Aorta (tissue), 5 donors: Measurements from ENCODE around the gene PRXL2C. TPM values are rescaled to one million over a fixed set of nuclear protein-coding genes. Genes with fewer than 3 reads are reported as not detected.
"Not testable (repeated sequence)": the region's sequence is repeated elsewhere in the genome, so short reads cannot be mapped to it uniquely, and the experiment has no call there.

Source experiments
- ATAC-seq: fragments of 200-7000 bp; cut with Tn5 transposase; one replicate; pipeline ENCODE4 v1.9.1; 2022; ENCODE audit warnings: moderate library complexity; ENCODE audit not compliant: low FRiP score
- DNase-seq, 2 donors: peaks; one replicate each; pipeline ENCODE4 v3.0.0-alpha.2; 2020
- H3K27ac ChIP-seq, 2 donors: one replicate each; pipeline ENCODE4 v1.5.1; 2013; ENCODE audit warnings: low read length in 2 of 2, mild to moderate bottlenecking in 2 of 2, moderate library complexity in 2 of 2, control low read depth in 1 of 2, inconsistent platforms in 1 of 2, low read depth in 1 of 2
- H3K27me3 ChIP-seq, 2 donors: one replicate each; pipeline ENCODE4 v1.6.1; 2013; ENCODE audit warnings: control low read depth in 1 of 2, low read length in 1 of 2, mild to moderate bottlenecking in 1 of 2, moderate library complexity in 1 of 2; ENCODE audit not compliant: insufficient read depth in 2 of 2, control insufficient read depth in 1 of 2
- H3K36me3 ChIP-seq, 2 donors: one replicate each; pipeline ENCODE4 v1.6.1; 2013; ENCODE audit warnings: control low read depth in 1 of 2, low read length in 1 of 2, mild to moderate bottlenecking in 1 of 2; ENCODE audit not compliant: insufficient read depth in 2 of 2, control insufficient read depth in 1 of 2
- H3K4me1 ChIP-seq, 2 donors: one replicate each; pipeline ENCODE4 v1.6.1; 2013; ENCODE audit warnings: low read length in 2 of 2, control low read depth in 1 of 2, mild to moderate bottlenecking in 1 of 2, moderate library complexity in 1 of 2; ENCODE audit not compliant: insufficient read depth in 2 of 2, control insufficient read depth in 1 of 2
- H3K4me3 ChIP-seq, 2 donors: one replicate each; pipeline ENCODE4 v1.5.1; 2013; ENCODE audit warnings: low read length in 2 of 2, control low read depth in 1 of 2, mild to moderate bottlenecking in 1 of 2
- H3K9me3 ChIP-seq: one replicate; pipeline ENCODE4 v1.6.1; 2013; ENCODE audit warnings: mild to moderate bottlenecking, low read length; ENCODE audit not compliant: control insufficient read depth
- WGBS, 2 donors: extraction: QIAGEN DNeasy Blood & Tissue Kit; methylation state at CpG; one replicate each; pipeline ENCODE4 v1.1.7; 2013; 5-methylcytosine and 5-hydroxymethylcytosine counted together
- intact Hi-C, 2 donors: fragments of 100-400 bp; cut with DNase I; formaldehyde crosslinking; loops; one replicate each; pipeline versions ENCODE4 v1.14.2 to v1.15.0; 2022
- polyA plus RNA-seq, 2 donors: library from polyadenylated mRNA; stranded (reverse); fragments of 200-250 nt; gene quantifications; one replicate each; pipeline ENCODE4 v1.2.3, GENCODE V29; 2013
- total RNA-seq, 2 donors: library from RNA; stranded (reverse); fragmentation: NEBNext Ultra II Directional; extraction: Animal tissue kit (Norgen Biotek cat#: 25700); gene quantifications; one replicate each; pipeline ENCODE4 v1.2.1, GENCODE V29; 2021
- donor health status: healthy with polysubstance abuse.
- donor health status: Bipolar disorder and iron deficiency.
- donor health status: DM: no; HTN: no; CAD: no.
- donor health status: DM: no; HTN: no; CAD: no.
- donor health status: DM: yes; HTN: yes; CAD: no.

PRXL2C gene
- total and polyA plus RNA-seq, 4 donors: 10.6 to 23.6 (median 18.6) TPM

GRCh38 chr9:96674906-96675538 lies 19.9 kb upstream of the PRXL2C start:
- no peaks in the 10 kb centered on the region for H3K36me3 ChIP-seq
- H3K4me1 ChIP-seq: no peaks in the 10 kb centered on the region
- no peak overlapping the region for H3K4me3 ChIP-seq
- no peaks in the 10 kb centered on the region for H3K27me3 ChIP-seq
- no peak overlapping the region for H3K27ac ChIP-seq
- intact Hi-C loops: no loop called here
- ATAC-seq (no peak), DNase-seq (no peak)
- no peaks in the 10 kb centered on the region for H3K9me3 ChIP-seq

- H3K4me3 ChIP-seq, H3K27ac ChIP-seq, H3K36me3 ChIP-seq, H3K9me3 ChIP-seq, H3K4me1 ChIP-seq, DNase-seq, H3K27me3 ChIP-seq, intact Hi-C loops, ATAC-seq: not testable (repeated sequence)
- 91 to 93% methylated on average over 4 of the region's 4 CpGs for WGBS, 2 donors
These were observed 18.7 kb upstream of the PRXL2C start for GRCh38 chr9:96673786-96674185.

DNA sequence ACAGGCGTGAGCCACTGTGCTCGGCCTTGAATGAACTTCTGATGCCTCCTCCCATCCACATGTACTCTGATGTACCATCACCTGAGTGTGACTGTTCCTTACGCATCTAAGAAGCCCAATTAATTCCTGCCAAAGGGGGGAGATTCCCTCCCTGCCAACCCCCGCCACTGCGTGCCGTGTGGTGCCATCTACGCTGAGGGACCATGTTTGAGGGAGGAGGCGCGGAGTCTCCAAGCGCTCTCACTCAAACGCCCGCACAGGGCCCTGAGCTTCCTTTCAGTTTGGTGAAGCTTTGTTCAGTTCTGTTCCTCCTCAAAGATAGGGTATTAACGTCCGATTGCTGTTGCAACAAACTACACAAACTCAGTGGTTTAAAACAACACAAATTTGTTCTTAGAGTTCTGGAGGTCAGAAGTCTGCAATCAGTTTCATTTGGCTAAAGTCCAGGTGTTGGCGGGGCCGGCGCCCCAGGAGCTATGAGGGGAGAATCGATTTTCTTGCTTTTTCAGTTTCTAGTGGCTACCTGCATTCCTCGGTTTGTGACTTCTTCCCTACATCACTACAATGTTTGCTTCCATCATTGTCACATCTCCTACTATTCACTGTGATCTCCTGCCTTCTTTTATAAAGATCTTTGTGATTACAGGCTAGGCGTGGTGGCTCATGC lies 13.9 kb upstream of the PRXL2C start:
- no peaks in the 10 kb centered on the region for H3K4me1 ChIP-seq
- intact Hi-C loops: loop anchor here (5.0 to 10.0 kb wide), 2 partner anchors 342 to 434 kb away; no protein-coding TSS in a partner anchor
- ATAC-seq: no peak

GRCh38 chr9:96667363-96667728 lies 12.2 kb upstream of the PRXL2C start:
- no peak overlapping the region for H3K4me3 ChIP-seq
- intact Hi-C loops: loop anchor here (5.0 to 10.0 kb wide), 2 partner anchors 340 to 433 kb away; no protein-coding TSS in a partner anchor
- H3K4me1 ChIP-seq: no peaks in the 10 kb centered on the region
- ATAC-seq (no peak), DNase-seq (no peak)
- no peak overlapping the region for H3K27ac ChIP-seq
- no peaks in the 10 kb centered on the region for H3K36me3 ChIP-seq
- no peaks in the 10 kb centered on the region for H3K9me3 ChIP-seq
- no peaks in the 10 kb centered on the region for H3K27me3 ChIP-seq
- WGBS, 2 donors: 90 to 97% methylated on average over 2 of the region's 2 CpGs

More for the DNA sequence above, 13.9 kb upstream of the PRXL2C start:
- Histone ChIP-seq H3K27me3 (no peaks in the 10 kb centered on the region), H3K27ac (no peak overlapping the region), H3K36me3 (no peaks in the 10 kb centered on the region), H3K9me3 (no peaks in the 10 kb centered on the region), H3K4me3 (no peak overlapping the region)
- WGBS, 2 donors: 90% methylated on average over 20 of the region's 20 CpGs
- no peak for DNase-seq

- DNase-seq, H3K9me3 ChIP-seq, H3K27ac ChIP-seq, H3K4me1 ChIP-seq, H3K27me3 ChIP-seq, H3K4me3 ChIP-seq, H3K36me3 ChIP-seq: not testable (repeated sequence)
- ATAC-seq: peak; percentile 68
- WGBS, 2 donors: 61 to 62% methylated on average over 15 of the region's 15 CpGs
- intact Hi-C loops: loop anchor here (5.0 to 10.0 kb wide), 2 partner anchors 340 to 432 kb away; no protein-coding TSS in a partner anchor
These were observed 11.7 kb upstream of the PRXL2C start for GRCh38 chr9:96666653-96667362.

GRCh38 chr9:96665789-96666188 lies 10.7 kb upstream of the PRXL2C start:
- DNase-seq (no peak), ATAC-seq (no peak)
- H3K36me3 ChIP-seq: no peaks in the 10 kb centered on the region
- intact Hi-C loops: loop anchor here (5.0 to 10.0 kb wide), 2 partner anchors 338 to 431 kb away; no protein-coding TSS in a partner anchor
- no peaks in the 10 kb centered on the region for H3K9me3 ChIP-seq
- no peaks in the 10 kb centered on the region for H3K4me1 ChIP-seq
- H3K4me3 ChIP-seq: no peak overlapping the region
- H3K27me3 ChIP-seq: no peaks in the 10 kb centered on the region
- 79 to 84% methylated on average over 6 of the region's 6 CpGs for WGBS, 2 donors
- H3K27ac ChIP-seq: no peak overlapping the region

GRCh38 chr9:96663506-96664120 lies 8.5 kb upstream of the PRXL2C start:
- H3K4me1 ChIP-seq: no peaks in the 10 kb centered on the region
- intact Hi-C loops: loop anchor here in 1 of 2 donors (10.0 kb wide), 1 partner anchor 429 kb away; no protein-coding TSS in a partner anchor
- no peak overlapping the region for H3K4me3 ChIP-seq
- no peak overlapping the region for H3K27ac ChIP-seq
- no peak for DNase-seq
- H3K27me3 ChIP-seq: no peaks in the 10 kb centered on the region
- WGBS, 2 donors: 89 to 92% methylated on average over 20 of the region's 20 CpGs
- H3K36me3 ChIP-seq: no peaks in the 10 kb centered on the region
- ATAC-seq: no peak
- H3K9me3 ChIP-seq: no peaks in the 10 kb centered on the region

- WGBS, 2 donors: 74% methylated on average over 4 of the region's 4 CpGs
- ATAC-seq: no peak
- Histone ChIP-seq H3K36me3 (no peaks in the 10 kb centered on the region), H3K27me3 (no peaks in the 10 kb centered on the region), H3K4me1 (no peaks in the 10 kb centered on the region), H3K4me3 (no peak overlapping the region), H3K27ac (no peak overlapping the region), H3K9me3 (no peaks in the 10 kb centered on the region)
- no peak for DNase-seq
- intact Hi-C loops: loop anchor here in 1 of 2 donors (10.0 kb wide), 1 partner anchor 427 kb away; no protein-coding TSS in a partner anchor
These were observed 6.6 kb upstream of the PRXL2C start for GRCh38 chr9:96661711-96662110.
